ENCODE data around the gene ARMC8. TPM values are rescaled to one million over a fixed set of nuclear protein-coding genes. Genes with fewer than 3 reads are reported as not detected.

Gene ARMC8
- total and polyA plus RNA-seq, 10 donors = 13.7 to 95.0 (median 62.2) TPM

DNA sequence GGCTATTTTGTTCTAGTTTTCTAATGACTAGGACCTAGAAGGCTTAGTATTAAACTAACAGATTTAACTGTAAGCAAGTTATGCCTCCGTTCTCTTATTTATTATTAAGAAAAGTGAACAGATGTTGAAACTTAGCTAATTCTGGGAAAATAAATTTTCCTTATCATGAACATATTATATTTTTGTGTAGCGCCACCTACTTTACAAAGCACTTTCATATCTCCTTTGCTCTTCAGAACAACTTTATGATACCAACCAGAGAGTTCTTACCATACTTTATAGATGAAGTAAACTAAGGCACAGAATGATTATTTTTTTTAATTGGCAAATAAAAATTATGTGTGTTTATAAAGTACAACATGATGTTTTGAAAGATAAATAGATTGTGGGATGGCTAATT lies 83.1 kb downstream of the ARMC8 start:
- intact Hi-C loops (cut with DNase I; ENCODE audit: low total_unique reads) = no loop called here
- Histone ChIP-seq H3K27me3 (replicated peaks in 1 of 7) (no peaks in the 10 kb centered on the region), H3K36me3 (peaks cover 0 to 100% (median 56%) of the 10 kb centered on the region in 6 donors), H3K9me3 (no peaks in the 10 kb centered on the region), H3K4me1 (no peaks in the 10 kb centered on the region), H3K4me3 (no peak overlapping the region), H3K27ac (no peak overlapping the region)
- DNase-seq = no peak
- TF ChIP-seq POLR2A (IDR thresholded peaks at IDR 0.05) (no peak), POLR2AphosphoS5 (IDR thresholded peaks at IDR 0.05) (no peak)
- TF ChIP-seq, protein P1, sequence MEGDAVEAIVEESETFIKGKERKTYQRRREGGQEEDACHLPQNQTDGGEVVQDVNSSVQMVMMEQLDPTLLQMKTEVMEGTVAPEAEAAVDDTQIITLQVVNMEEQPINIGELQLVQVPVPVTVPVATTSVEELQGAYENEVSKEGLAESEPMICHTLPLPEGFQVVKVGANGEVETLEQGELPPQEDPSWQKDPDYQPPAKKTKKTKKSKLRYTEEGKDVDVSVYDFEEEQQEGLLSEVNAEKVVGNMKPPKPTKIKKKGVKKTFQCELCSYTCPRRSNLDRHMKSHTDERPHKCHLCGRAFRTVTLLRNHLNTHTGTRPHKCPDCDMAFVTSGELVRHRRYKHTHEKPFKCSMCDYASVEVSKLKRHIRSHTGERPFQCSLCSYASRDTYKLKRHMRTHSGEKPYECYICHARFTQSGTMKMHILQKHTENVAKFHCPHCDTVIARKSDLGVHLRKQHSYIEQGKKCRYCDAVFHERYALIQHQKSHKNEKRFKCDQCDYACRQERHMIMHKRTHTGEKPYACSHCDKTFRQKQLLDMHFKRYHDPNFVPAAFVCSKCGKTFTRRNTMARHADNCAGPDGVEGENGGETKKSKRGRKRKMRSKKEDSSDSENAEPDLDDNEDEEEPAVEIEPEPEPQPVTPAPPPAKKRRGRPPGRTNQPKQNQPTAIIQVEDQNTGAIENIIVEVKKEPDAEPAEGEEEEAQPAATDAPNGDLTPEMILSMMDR (IDR thresholded peaks at IDR 0.05 in 8 of 11, conservative IDR thresholded peaks at IDR 0.05 in 3 of 11) = no peak
- WGBS, 5 donors = 93 to 99% (median 96%) methylated on average over 2 of the region's 2 CpGs

DNA sequence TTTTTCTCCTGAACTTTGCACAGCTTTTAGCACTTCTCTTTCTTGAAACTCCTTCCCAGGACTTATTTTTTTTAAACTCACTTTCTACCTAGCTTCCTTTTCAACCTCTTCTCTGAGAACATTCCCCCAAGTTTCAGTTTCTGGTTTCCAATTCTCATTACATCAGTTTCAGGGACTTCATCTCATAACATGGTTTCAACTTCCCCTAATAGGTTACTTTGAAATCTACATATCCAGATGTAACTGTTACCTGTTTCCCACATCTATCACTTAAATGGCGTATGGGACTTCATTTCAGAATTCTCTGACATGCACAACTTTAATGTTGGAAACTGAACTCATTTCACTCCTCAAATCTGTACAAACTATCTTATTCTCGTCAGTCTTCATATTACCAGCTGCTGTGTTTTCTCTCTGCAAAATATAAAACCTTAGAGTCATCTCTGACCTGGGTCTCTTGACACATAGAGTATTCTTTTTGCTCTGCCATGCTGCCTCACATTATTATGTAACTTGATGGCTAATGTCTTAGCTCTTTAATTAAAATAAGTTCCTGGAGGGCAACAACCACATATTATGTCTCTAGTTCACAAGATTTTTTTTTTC lies 84.2 kb downstream of the ARMC8 start:
- no peak for TF ChIP-seq POLR2A (IDR thresholded peaks at IDR 0.05)
- no peak for TF ChIP-seq POLR2AphosphoS5 (IDR thresholded peaks at IDR 0.05)
- TF ChIP-seq, protein P1 (IDR thresholded peaks at IDR 0.05 in 8 of 11, conservative IDR thresholded peaks at IDR 0.05 in 3 of 11) = no peak

DNA sequence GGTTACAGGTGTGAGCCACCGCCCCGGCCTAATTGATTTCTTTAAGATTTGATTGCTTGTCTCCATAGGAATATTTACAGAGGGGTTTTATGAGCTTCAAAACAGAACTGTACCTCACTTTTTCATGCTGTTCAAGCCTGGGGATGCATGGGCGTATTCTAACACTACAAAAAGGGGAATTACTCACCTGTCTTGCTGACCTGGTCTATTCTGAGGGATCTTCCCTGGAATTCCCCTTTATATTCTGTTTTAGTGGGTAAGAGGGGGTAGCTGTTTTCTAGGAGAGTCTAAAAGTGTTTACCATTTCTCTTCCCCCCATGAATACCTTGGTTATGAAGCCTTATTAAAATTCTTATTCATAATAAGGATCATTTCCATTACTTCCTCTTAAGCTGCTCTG lies 94.5 kb downstream of the ARMC8 start:
- intact Hi-C loops (cut with DNase I; ENCODE audit: low total_unique reads) = no loop called here
- no peak for DNase-seq
- Histone ChIP-seq H3K4me3 (no peak overlapping the region), H3K36me3 (peaks cover 3 to 92% (median 30%) of the 10 kb centered on the region in 6 donors), H3K27ac (no peak overlapping the region), H3K4me1 (no peaks in the 10 kb centered on the region), H3K27me3 (replicated peaks in 1 of 7) (no peaks in the 10 kb centered on the region), H3K9me3 (no peaks in the 10 kb centered on the region)
- no peak for TF ChIP-seq POLR2A (IDR thresholded peaks at IDR 0.05)
- no peak for TF ChIP-seq POLR2AphosphoS5 (IDR thresholded peaks at IDR 0.05)
- TF ChIP-seq, protein P1 (IDR thresholded peaks at IDR 0.05 in 8 of 11, conservative IDR thresholded peaks at IDR 0.05 in 3 of 11) = no peak
- 91 to 100% (median 97%) methylated on average over 3 of the region's 3 CpGs for WGBS, 5 donors

More for the DNA sequence above, 84.2 kb downstream of the ARMC8 start:
- DNase-seq = no peak
- Histone ChIP-seq H3K4me3 (no peak overlapping the region), H3K36me3 (peaks cover 0 to 100% (median 51%) of the 10 kb centered on the region in 6 donors), H3K27ac (no peak overlapping the region), H3K4me1 (no peaks in the 10 kb centered on the region), H3K9me3 (no peaks in the 10 kb centered on the region), H3K27me3 (replicated peaks in 1 of 7) (no peaks in the 10 kb centered on the region)
- intact Hi-C loops (cut with DNase I; ENCODE audit: low total_unique reads) = no loop called here
- WGBS, 5 donors = 86 to 92% (median 87%) methylated on average over 2 of the region's 2 CpGs

DNA sequence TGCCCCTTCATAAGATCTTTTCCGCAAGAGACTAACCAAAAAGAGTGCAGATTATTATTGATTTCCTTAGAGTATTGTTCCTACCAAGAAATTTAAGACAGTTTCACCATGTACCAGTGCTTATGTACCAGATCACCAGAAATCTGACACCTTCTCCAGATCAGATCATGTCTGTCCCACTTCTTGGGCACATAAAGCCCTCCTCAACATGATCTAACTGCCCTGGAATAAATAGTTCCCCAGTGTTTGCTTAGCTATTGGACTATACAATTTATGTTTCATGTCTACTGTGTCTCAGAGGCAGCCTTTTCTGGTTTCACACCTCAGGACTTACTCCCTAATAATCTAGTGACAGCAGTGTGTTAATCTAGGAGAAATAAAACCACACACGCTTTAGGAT lies 95.7 kb downstream of the ARMC8 start:
- intact Hi-C loops (cut with DNase I; ENCODE audit: low total_unique reads) = no loop called here

More for the DNA sequence above, 95.7 kb downstream of the ARMC8 start:
- WGBS, 5 donors = 95 to 100% (median 98%) methylated on average over 2 of the region's 2 CpGs
- no peak for DNase-seq
- TF ChIP-seq POLR2AphosphoS5 (IDR thresholded peaks at IDR 0.05) (no peak), POLR2A (IDR thresholded peaks at IDR 0.05) (no peak)
- TF ChIP-seq, protein P1 (IDR thresholded peaks at IDR 0.05 in 8 of 11, conservative IDR thresholded peaks at IDR 0.05 in 3 of 11) = no peak
- no peak overlapping the region for H3K4me3 ChIP-seq
- peaks cover 3 to 92% (median 36%) of the 10 kb centered on the region in 6 donors for H3K36me3 ChIP-seq
- no peaks in the 10 kb centered on the region for H3K27me3 ChIP-seq (replicated peaks in 1 of 7)
- H3K27ac ChIP-seq = no peak overlapping the region
- H3K4me1 ChIP-seq = no peaks in the 10 kb centered on the region
- no peaks in the 10 kb centered on the region for H3K9me3 ChIP-seq

Measured in spleen (tissue), 11 donors.